Immature natural killer cell (primary cell): Measurements from ENCODE around the gene PTPDC1. TPM values are rescaled to one million over a fixed set of nuclear protein-coding genes. Genes with fewer than 3 reads are reported as not detected.

Experiments used
- DNase-seq, 3 donors: peaks; one replicate each; pipeline ENCODE4 v3.0.0; 2022; ENCODE audit warnings: mixed read lengths in 1 of 3
- H3K27ac Mint-ChIP-seq, 6 donors: one replicate each; pipeline ENCODE4 v1.8.0; 2020; ENCODE audit warnings: mixed read lengths in 6 of 6, mild to moderate bottlenecking in 5 of 6, inconsistent platforms in 4 of 6, moderate library complexity in 3 of 6
- H3K27me3 Mint-ChIP-seq, 3 donors: one replicate each; pipeline ENCODE4 v1.8.0; 2020 to 2021; ENCODE audit warnings: low read depth in 3 of 3, mild to moderate bottlenecking in 3 of 3, mixed read lengths in 3 of 3, moderate library complexity in 3 of 3, inconsistent platforms in 1 of 3
- H3K36me3 Mint-ChIP-seq, 3 donors: one replicate each; pipeline ENCODE4 v1.8.0; 2020; ENCODE audit warnings: mixed read lengths in 3 of 3, inconsistent platforms in 2 of 3, mild to moderate bottlenecking in 2 of 3
- H3K4me1 Mint-ChIP-seq, 2 donors: one replicate each; pipeline ENCODE4 v1.8.0; 2020; ENCODE audit warnings: inconsistent platforms in 2 of 2, mild to moderate bottlenecking in 2 of 2, mixed read lengths in 2 of 2, moderate library complexity in 1 of 2
- H3K4me3 Mint-ChIP-seq, 5 donors: one replicate each; pipeline ENCODE4 v1.8.0; 2020; ENCODE audit warnings: mild to moderate bottlenecking in 5 of 5, mixed read lengths in 5 of 5, inconsistent platforms in 3 of 5, moderate library complexity in 3 of 5
- H3K9me3 Mint-ChIP-seq, 6 donors: one replicate each; pipeline ENCODE4 v1.8.0; 2020; ENCODE audit warnings: mild to moderate bottlenecking in 6 of 6, mixed read lengths in 6 of 6, inconsistent platforms in 4 of 6, moderate library complexity in 3 of 6
- polyA plus RNA-seq, 3 donors: library from polyadenylated mRNA; unstranded; fragments of 300-500 nt; fragmentation: Illumina TruSeq; gene quantifications; one replicate each; pipeline ENCODE4 v1.2.3, GENCODE V29; 2021

The PTPDC1 gene
- polyA plus RNA-seq, 3 donors from 2014 or later: 0.30 to 0.99 (median 0.95) TPM

DNA sequence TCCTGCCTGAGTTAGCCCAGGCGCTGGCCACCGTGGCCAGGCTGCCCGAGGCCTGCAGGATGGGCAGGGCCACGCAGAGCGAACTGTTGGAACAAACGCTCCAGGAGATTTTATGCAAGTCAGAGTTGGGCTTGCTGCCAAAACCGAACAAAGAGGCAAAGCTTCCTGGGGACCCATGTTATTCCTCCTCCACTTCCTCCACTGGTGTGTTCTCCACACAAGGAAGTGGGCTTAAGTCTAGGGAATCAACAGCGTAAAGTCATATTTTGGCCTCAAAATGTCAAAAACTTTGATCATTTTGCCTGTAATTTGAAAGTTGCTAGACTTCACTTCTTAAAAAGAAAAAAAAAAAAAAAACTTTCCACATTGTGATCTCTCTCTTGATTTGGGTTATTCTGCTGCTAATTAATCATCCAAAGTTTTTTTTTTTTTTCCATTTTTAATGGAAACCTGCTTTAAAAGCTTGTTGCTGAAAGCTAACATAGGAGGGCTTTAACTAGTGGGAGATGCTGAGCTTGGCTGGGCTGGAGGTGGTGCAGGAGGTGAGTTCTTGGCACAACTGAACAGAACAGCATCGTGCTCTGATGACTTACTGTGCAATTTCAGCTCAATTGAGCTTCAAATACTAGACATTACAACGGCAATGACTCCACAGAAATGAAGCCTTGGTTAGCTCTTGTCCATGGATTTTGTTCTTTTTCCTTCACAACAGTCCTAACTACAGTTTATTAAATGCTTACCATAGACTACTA, 73.0 kb downstream of the PTPDC1 start:
- Mint-ChIP-seq H3K27ac (no peak overlapping the region), H3K9me3 (no peaks in the 10 kb centered on the region), H3K36me3 (peaks cover 0 to 4% (median 0%) of the 10 kb centered on the region in 3 donors), H3K4me1 (peaks cover 7% of the 10 kb centered on the region in 2 donors), H3K27me3 (peaks cover 1 to 11% (median 8%) of the 10 kb centered on the region in 3 donors), H3K4me3 (no peak overlapping the region)
- DNase-seq: no peak

Other genes starting within 250 kb of the PTPDC1 start
- not detected for gene BARX1, start 129.1 kb upstream of the PTPDC1 start, polyA plus RNA-seq
- 1 to 10 TPM in 1 of 3 donors, under 1 TPM in 2; 0.48 to 3.7 (median 0.68) TPM for gene ZNF169, start 174.8 kb downstream of the PTPDC1 start, polyA plus RNA-seq
- not detected for gene NUTM2F, start 244.2 kb downstream of the PTPDC1 start, polyA plus RNA-seq